K562 treated with DMSO at 1 percent for 4 hours (cell line): ENCODE results near the gene GRB2. TPM values are rescaled to one million over a fixed set of nuclear protein-coding genes. Genes with fewer than 3 reads are reported as not detected.

Experiments
- total RNA-seq: library from RNA; unstranded; fragments of 300-600 nt; gene quantifications from 2 replicates; pipeline ENCODE4 v1.2.3, GENCODE V29; 2022; ENCODE audit not compliant: insufficient read depth

The GRB2 gene
- 96.5 and 102 TPM in 2 replicates for total RNA-seq

GRCh38 chr17:75405365-75406221 lies at the start of gene GRB2:
Gene GRB2 (minus strand): TSS chr17:75405678. CDS start chr17:75393628, 12,050 bp downstream.

GRCh38 chr17:75289115-75289831 lies 116.2 kb downstream of the GRB2 start, which contains the start of gene SLC25A19:
Gene SLC25A19 (minus strand): TSS chr17:75289433. CDS start chr17:75286764, 2,669 bp downstream.

GRCh38 chr17:75270966-75271232 lies 134.6 kb downstream of the GRB2 start, which contains the start of gene MIF4GD:
Gene MIF4GD (minus strand): TSS chr17:75271231. CDS start chr17:75270195, 1,036 bp downstream.

Other genes with a start within 250 kb of the GRB2 start
- gene SUMO2, start 222.7 kb downstream of the GRB2 start, total RNA-seq: 141 and 150 TPM in 2 replicates
- 51.6 and 61.5 TPM in 2 replicates for gene NUP85, start 200.0 kb downstream of the GRB2 start, total RNA-seq
- gene GGA3, start 144.1 kb downstream of the GRB2 start, total RNA-seq: 39.6 and 59.9 TPM in 2 replicates
- gene MRPS7, start 143.8 kb downstream of the GRB2 start, total RNA-seq: 55.5 and 57.3 TPM in 2 replicates
- gene MIF4GD, start 134.4 kb downstream of the GRB2 start, total RNA-seq: 48.9 and 50.6 TPM in 2 replicates
- 34.1 and 39.9 TPM in 2 replicates for gene SLC25A19, start 116.2 kb downstream of the GRB2 start, total RNA-seq
- gene TMEM94, start 51.0 kb upstream of the GRB2 start, total RNA-seq: 20.6 and 46.7 TPM in 2 replicates
- 3.1 and 4.5 TPM in 2 replicates for gene CASKIN2, start 109.9 kb upstream of the GRB2 start, total RNA-seq
- 24.1 and 27.1 TPM in 2 replicates for gene TSEN54, start 110.8 kb upstream of the GRB2 start, total RNA-seq
- 23.7 and 29.6 TPM in 2 replicates for gene LLGL2, start 120.0 kb upstream of the GRB2 start, total RNA-seq
- gene MYO15B, start 182.1 kb upstream of the GRB2 start, total RNA-seq: 0.29 and 1.2 TPM in 2 replicates
- not detected in 2 replicates for gene SMIM5, start 227.8 kb upstream of the GRB2 start, total RNA-seq